Limb (tissue), 2 donors: Measurements from ENCODE around the gene GABRD.
"Not testable (repeated sequence)": the region's sequence is repeated elsewhere in the genome, so short reads cannot be mapped to it uniquely, and the experiment has no call there.

ENCODE experiments used
- DNase-seq, 2 donors: peaks; one replicate each; pipeline ENCODE4 v3.0.0-alpha.2; 2016; ENCODE audit errors: extremely low spot score in 2 of 2

The GABRD gene

GRCh38 chr1:2019172-2019543 is at the start of gene GABRD:
Gene GABRD, plus strand, starts transcription at chr1:2019345. Its CDS starts 79 bp downstream, at chr1:2019424.
- DNase-seq: peak in 1 of 2 donors; percentile 55

GRCh38 chr1:1969505-1969900 is 49.6 kb upstream of the GABRD start:
- no peak for DNase-seq

- no peak for DNase-seq
Measured at GRCh38 chr1:1969953-1970716, 49.0 kb upstream of the GABRD start.

- no peak for DNase-seq
Measured at GRCh38 chr1:1971017-1971416, 48.1 kb upstream of the GABRD start.

- DNase-seq: no peak
Measured at GRCh38 chr1:1971688-1972087, 47.5 kb upstream of the GABRD start.

GRCh38 chr1:1972976-1973715 is 46.0 kb upstream of the GABRD start:
- no peak for DNase-seq

GRCh38 chr1:1973716-1974642 is 45.2 kb upstream of the GABRD start:
- DNase-seq: no peak

GRCh38 chr1:1974834-1975233 is 44.3 kb upstream of the GABRD start:
- no peak for DNase-seq

GRCh38 chr1:1975535-1975934 is 43.6 kb upstream of the GABRD start:
- no peak for DNase-seq

- no peak for DNase-seq
Measured at GRCh38 chr1:1976031-1976430, 43.1 kb upstream of the GABRD start.

GRCh38 chr1:1978108-1978507 is 41.0 kb upstream of the GABRD start:
- DNase-seq: no peak

- not testable (repeated sequence) for DNase-seq
Measured at GRCh38 chr1:1978690-1979481, 40.3 kb upstream of the GABRD start.

GRCh38 chr1:1979482-1980165 is 39.5 kb upstream of the GABRD start:
- no peak for DNase-seq

GRCh38 chr1:1980467-1981141 is 38.5 kb upstream of the GABRD start:
- no peak for DNase-seq

- DNase-seq: no peak
Measured at GRCh38 chr1:1981142-1981500, 38.0 kb upstream of the GABRD start.

GRCh38 chr1:1981631-1982327 is 37.4 kb upstream of the GABRD start:
- not testable (repeated sequence) for DNase-seq

GRCh38 chr1:1982379-1983232 is 36.5 kb upstream of the GABRD start:
- DNase-seq: no peak

GRCh38 chr1:1984560-1985070 is 34.5 kb upstream of the GABRD start:
- DNase-seq: no peak
